Central memory CD4-positive, alpha-beta T cell (primary cell): ENCODE results near the gene BTG2.

Experiments
- DNase-seq: peaks from one replicate; pipeline ENCODE4 v3.0.0; 2022

Gene BTG2

GRCh38 chr1:203320591-203321272, 15.4 kb downstream of the BTG2 start:
- DNase-seq, result peak; percentile 89

GRCh38 chr1:203321273-203322052, 16.1 kb downstream of the BTG2 start:
- no peak for DNase-seq

- no peak for DNase-seq
Observed at GRCh38 chr1:203322500-203323179, 17.3 kb downstream of the BTG2 start.

DNA sequence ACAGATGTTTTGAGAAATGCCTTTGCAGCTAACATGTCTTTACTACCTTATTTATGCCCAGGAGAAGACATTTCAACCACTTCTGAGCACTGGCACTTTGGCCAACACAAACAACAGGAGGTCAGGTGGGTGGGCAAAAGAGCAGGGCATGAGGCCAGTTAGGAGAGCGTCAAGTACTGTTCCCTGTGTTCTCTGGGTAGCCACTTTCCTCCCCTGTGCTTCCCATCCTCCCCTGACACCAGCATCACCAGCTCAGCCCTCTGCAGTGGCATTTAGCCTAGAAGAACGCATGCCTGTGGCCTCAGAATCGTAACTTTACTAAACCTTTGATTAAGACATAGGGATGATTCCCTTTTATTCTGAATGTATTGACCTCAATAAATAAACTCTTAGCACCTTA, 18.3 kb downstream of the BTG2 start:
- no peak for DNase-seq

GRCh38 chr1:203324105-203325025, 19.0 kb downstream of the BTG2 start:
- peak; percentile 84 for DNase-seq

GRCh38 chr1:203325026-203325417, 19.7 kb downstream of the BTG2 start:
- DNase-seq, result peak; percentile 63

DNA sequence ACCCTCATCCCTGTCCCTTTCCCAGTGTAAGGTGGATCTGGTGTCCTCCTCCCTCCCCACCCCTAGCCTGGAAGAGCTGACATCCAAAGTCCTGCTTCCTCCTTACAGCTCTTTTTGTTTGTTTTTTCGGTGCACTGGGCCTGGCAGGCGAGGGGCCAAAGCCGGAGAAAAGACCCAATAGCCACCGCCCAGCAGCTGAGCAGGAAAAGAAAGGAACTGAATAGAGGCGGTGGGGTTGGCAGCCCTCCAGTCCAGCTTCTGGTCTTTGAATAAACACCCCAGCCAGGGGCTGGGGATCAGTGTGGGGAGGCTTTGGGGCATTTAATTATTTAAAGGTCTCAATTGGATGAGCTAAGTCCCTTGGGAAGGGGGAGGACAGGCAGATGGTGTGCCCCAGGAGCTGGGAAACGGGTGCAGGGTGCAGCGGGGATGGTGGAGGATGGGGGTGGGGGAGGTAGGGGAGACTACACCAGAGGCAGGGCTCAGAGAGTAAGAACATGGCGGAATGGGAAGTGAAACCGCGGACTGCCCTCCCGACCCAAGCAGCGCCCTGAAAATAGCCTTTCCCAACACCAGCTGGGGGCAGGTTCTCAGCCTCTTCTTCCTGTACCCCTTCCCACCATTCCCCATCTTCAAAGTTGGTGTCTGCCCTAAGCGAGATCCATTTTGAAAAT, 20.2 kb downstream of the BTG2 start:
- no peak for DNase-seq

- peak; percentile 96 for DNase-seq
Observed at GRCh38 chr1:203326830-203327683, 21.7 kb downstream of the BTG2 start.

- DNase-seq, result peak; percentile 90
Observed at GRCh38 chr1:203327684-203328457, 22.6 kb downstream of the BTG2 start.

GRCh38 chr1:203328714-203329122, 23.4 kb downstream of the BTG2 start:
- DNase-seq, result no peak

GRCh38 chr1:203331224-203331623, 25.9 kb downstream of the BTG2 start:
- DNase-seq, result no peak

DNA sequence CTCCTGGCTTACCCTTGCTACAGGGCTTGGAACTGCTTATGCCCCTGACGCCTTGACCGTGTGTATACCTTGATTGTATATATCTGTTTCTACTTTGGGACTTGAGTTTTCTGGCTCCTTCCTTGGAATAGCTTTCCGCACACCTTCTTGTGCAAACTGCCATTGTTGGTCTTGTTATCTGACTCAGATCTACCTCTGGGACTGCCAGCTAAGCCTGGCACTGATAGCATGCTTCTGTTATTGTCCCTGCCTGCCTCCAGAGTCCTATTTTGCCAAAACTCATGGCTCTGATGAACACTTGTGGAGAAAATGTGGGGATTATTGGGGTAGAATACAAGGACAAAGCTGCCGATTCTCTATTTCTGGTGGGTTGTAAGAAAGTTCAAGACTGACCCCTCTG, 30.2 kb downstream of the BTG2 start:
- DNase-seq, result no peak

- DNase-seq, result no peak
Observed at GRCh38 chr1:203336097-203336496, 30.8 kb downstream of the BTG2 start.

DNA sequence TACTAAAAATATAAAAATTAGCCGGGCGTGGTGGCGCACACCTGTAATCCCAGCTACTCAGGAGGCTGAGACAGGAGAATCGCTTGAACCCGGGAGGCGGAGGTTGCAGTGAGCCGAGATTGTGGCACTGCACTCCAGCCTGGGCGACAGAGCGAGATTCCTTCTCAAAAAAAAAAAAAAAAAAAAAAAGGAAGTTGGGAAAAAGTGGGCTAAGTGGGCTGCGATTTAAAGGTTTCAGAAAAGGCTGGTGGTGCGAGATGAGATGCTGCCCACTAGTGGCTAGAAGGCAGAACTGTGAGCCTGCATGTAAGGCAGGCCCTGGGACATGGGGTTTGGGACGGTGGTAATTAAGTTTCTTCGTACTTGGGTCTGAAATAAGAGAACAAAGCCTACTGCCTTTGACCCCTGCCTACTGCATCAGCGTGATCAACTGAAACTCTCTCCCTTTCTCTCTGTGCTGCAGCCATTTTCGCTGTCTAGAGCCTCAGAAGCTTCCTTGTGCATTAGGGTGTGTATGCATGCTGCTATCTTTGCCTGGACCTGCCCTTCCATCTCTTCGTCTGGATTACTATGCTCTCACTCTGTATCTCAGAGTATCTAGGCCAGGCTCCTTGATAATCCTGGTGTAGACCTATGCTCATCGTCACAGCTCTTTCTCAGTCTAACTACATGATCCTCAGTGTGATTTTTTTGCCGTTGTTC, 33.2 kb downstream of the BTG2 start:
- peak; percentile 58 for DNase-seq

DNA sequence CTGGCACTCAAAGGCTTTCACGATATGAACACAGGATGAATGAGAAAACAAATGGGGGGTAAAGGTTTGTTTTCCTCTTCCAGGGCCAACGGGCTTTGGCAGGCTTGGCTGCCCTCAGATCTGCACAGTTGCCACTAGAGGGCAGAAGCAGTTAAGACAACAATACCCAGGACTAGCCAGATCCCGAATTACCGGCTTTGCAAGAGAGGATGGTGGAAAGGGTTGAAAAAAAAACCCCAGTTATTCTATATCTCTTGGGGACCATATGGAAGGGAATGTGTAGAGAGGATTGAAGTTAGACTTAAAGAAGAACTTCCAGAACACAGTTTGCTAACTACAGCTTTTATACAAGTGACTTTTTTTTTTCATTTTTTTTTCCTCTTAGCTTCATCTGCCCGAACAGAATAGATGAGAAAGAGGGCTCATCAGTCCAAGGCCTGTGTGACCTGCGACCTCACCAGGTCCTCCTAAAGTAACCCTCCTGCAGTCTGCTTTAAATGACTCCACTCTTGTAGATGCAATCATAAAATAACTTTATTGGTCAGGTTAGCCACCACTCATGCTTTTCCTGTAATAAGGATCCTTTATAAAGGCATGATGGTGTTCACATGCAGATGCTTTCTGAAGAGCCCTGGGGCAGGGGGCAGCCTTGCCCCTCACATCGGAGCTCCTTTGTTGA, 34.9 kb downstream of the BTG2 start:
- DNase-seq, result peak; percentile 58

GRCh38 chr1:203342192-203342940, 37.0 kb downstream of the BTG2 start:
- DNase-seq, result peak; percentile 35

- no peak for DNase-seq
Observed at GRCh38 chr1:203343956-203344754, 38.8 kb downstream of the BTG2 start.
